Lower leg skin (tissue), 4 donors: ENCODE results near the gene ZFHX3. TPM values are rescaled to one million over a fixed set of nuclear protein-coding genes. Genes with fewer than 3 reads are reported as not detected.

Experiments
- DNase-seq, 2 donors: peaks; one replicate each; pipeline ENCODE4 v3.0.0-alpha.2; 2019; ENCODE audit warnings: low spot score in 2 of 2
- H3K4me3 ChIP-seq: fragments of 200-600 bp; sonication (generic); 2 replicates; pipeline ENCODE4 v1.5.1; 2017; ENCODE audit warnings: mild to moderate bottlenecking, low read depth; ENCODE audit not compliant: poor library complexity, severe bottlenecking
- POLR2A ChIP-seq, 2 donors: fragments of 450-650 bp; IDR thresholded peaks; one replicate each; pipeline ENCODE4 v1.6.1; 2016 to 2017; ENCODE audit warnings: antibody characterized with exemption in 2 of 2, mild to moderate bottlenecking in 1 of 2, moderate library complexity in 1 of 2
- WGBS, 2 donors: methylation state at CpG; one replicate each; pipeline ENCODE4 v1.1.5; 2018; 5-methylcytosine and 5-hydroxymethylcytosine counted together
- intact Hi-C: fragments of 100-400 bp; cut with DNase I; formaldehyde crosslinking; loops from one replicate; pipeline ENCODE4 v1.15.0; 2023; ENCODE audit warnings: low total_unique reads
- total RNA-seq, 4 donors: library from RNA; depleted of rRNA; stranded (reverse); fragments of >200 nt; gene quantifications; one replicate each; pipeline ENCODE4 v1.1.0, GENCODE V29; 2016
- TF ChIP-seq, protein P1 (sequence below), 3 donors: fragments of 450-650 bp; IDR thresholded peaks; one replicate each; pipeline ENCODE4 v1.5.1; 2016; ENCODE audit warnings: antibody characterized with exemption in 3 of 3, mild to moderate bottlenecking in 3 of 3, moderate library complexity in 2 of 3

The ZFHX3 gene
- total RNA-seq, 4 donors from 2014 or later, result 3.4 to 14.9 (median 10.0) TPM

DNA sequence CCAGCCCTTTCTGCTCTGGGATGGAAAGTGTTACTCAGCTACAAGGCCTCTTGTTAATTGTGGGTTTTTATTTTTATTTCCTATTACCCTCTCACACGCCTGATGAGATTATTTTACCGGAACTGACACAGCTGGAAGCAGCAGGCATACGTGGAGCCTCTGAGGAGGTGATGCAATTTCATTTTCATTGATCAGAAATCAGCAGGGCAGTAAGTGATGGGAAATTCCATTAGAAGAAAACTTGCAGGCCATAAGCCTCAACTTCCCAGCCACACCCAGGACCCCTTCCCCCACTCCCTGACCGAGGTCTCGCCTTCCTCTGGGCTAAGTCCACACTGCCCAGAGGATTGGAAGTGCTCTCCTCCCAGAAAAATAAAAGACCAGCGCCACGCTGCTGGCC, 69.7 kb downstream of the ZFHX3 start:
- WGBS, 2 donors, result 70 to 88% methylated on average over 7 of the region's 7 CpGs
- TF ChIP-seq, protein P1, sequence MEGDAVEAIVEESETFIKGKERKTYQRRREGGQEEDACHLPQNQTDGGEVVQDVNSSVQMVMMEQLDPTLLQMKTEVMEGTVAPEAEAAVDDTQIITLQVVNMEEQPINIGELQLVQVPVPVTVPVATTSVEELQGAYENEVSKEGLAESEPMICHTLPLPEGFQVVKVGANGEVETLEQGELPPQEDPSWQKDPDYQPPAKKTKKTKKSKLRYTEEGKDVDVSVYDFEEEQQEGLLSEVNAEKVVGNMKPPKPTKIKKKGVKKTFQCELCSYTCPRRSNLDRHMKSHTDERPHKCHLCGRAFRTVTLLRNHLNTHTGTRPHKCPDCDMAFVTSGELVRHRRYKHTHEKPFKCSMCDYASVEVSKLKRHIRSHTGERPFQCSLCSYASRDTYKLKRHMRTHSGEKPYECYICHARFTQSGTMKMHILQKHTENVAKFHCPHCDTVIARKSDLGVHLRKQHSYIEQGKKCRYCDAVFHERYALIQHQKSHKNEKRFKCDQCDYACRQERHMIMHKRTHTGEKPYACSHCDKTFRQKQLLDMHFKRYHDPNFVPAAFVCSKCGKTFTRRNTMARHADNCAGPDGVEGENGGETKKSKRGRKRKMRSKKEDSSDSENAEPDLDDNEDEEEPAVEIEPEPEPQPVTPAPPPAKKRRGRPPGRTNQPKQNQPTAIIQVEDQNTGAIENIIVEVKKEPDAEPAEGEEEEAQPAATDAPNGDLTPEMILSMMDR (IDR thresholded peaks at IDR 0.05), result no peak
- TF ChIP-seq POLR2A (IDR thresholded peaks at IDR 0.05), result no peak
- intact Hi-C loops, result no loop called here

DNA sequence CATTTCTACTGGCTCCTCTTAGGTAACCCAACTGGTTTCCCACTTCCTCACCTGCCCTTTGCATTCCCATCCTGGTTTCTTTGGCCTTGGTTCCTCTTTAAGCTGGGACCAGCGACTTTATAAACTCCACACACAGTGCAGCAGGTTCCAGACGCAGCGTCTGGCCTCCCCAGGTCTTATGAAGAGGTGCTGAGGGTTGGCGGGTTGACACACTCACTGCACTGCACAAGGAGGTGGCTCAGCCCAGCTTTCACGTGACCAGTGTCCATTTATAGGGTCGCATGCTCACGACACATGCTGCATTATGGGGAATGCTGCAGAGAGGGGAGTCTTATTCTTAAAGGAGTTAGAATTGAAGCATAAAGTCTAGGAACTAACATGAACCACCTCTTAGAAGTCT, 70.8 kb downstream of the ZFHX3 start:
- peak in 1 of 2 donors; percentile 69 for DNase-seq
- H3K4me3 ChIP-seq, result no peak overlapping the region
- no peak for TF ChIP-seq POLR2A (IDR thresholded peaks at IDR 0.05)
- TF ChIP-seq, protein P1 (IDR thresholded peaks at IDR 0.05), result no peak
- 82 to 88% methylated on average over 7 of the region's 7 CpGs for WGBS, 2 donors
- intact Hi-C loops, result no loop called here

More for the DNA sequence above, 69.7 kb downstream of the ZFHX3 start:
- H3K4me3 ChIP-seq, result no peak overlapping the region
- no peak for DNase-seq

DNA sequence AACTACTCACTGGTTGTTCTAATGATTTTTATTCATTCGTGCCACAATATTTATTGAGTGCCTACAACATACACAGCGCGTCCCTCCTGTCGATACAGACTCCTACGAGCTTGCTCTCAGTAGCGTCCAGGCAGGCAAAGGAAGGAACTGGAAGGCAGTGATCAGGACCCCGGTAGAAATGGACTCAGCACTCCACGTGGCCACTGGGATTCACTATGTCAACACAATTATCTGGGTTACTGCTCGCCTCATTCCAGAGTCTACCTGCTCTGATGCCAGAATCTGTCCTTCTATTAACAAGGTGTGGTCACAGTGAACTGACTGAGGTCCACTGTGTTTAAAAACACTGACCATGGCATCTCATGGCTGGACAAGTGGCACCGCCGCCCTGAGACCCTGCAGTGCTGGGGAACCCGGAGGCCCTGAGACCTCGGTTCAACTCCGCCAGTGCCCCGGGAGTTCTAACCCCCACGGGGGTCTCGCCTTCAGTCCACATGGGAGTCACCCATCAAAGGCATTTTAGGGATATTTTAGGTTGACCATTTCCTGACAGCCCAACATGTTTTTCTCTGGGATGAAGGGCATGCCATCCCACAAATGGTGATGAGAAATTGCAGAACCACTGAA, 71.4 kb downstream of the ZFHX3 start:
- TF ChIP-seq, protein P1 (IDR thresholded peaks at IDR 0.05), result no peak
- TF ChIP-seq POLR2A (IDR thresholded peaks at IDR 0.05), result no peak
- no peak overlapping the region for H3K4me3 ChIP-seq
- DNase-seq, result no peak
- 95% methylated on average over 17 of the region's 17 CpGs for WGBS, 2 donors
- intact Hi-C loops, result no loop called here

DNA sequence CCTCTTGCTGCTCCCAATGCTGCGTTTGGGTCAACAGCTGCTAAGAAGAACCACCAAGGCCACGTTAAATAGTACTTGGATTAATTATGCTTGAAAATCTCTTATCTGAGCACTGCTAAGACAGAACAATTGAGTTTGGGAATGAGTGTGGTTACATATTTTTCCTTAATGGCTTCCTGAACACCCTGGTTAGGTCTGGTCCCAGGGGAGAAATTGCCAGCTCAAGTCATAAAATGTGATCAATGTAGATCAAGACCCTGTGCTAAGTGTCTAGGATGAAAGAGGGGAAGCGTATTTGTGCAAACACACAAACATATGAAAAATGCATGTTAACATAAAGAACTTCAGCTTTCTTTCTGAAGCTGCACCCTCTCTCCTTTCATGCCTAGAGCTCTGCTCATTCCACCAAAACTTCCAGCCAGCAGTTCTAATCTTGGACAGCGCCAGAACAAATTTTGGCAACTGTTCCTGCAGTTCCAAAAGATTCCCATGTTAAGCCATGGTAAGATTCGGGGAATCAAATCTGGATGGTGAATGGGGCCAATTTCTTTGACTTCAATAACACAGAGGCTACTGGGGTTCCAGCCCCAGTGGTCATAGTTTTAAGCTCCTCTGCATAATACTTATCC, 72.0 kb downstream of the ZFHX3 start:
- H3K4me3 ChIP-seq, result no peak overlapping the region
- intact Hi-C loops, result no loop called here
- no peak for DNase-seq
- TF ChIP-seq POLR2A (IDR thresholded peaks at IDR 0.05), result no peak
- TF ChIP-seq, protein P1 (IDR thresholded peaks at IDR 0.05), result no peak
- 75 to 83% methylated on average over 5 of the region's 5 CpGs for WGBS, 2 donors

DNA sequence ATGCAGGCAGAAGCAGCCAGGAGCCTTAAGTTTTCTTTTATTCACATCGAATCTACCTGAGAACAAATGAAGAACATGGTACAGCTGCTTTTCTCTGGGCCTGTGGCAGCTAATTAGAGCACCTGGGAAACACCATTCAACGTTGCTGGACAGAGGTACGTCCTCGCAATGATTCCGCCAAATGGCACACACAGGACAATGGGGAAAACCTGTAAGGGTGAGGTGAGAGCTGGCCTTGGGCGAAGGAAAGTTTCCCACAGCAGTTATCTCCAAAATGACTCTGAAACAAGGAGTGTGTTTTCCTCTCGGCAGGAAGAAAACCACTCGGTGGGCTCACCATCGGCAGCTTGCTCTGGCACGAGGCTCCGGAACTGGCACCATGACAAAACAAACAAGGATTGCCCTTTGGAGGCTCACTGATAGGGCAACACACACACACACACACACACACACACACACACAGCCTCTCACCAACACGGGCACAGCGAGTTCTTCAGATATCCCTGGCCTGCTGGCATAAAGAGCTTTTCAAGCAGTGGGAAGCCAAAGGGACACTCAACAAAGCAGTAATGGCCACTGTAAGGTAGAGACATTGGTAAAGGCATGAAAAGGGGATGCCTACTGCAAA, 73.7 kb downstream of the ZFHX3 start:
- H3K4me3 ChIP-seq, result no peak overlapping the region
- no peak for DNase-seq
- intact Hi-C loops, result no loop called here
- WGBS, 2 donors, result 87 to 88% methylated on average over 13 of the region's 13 CpGs
- TF ChIP-seq, protein P1 (IDR thresholded peaks at IDR 0.05), result no peak
- TF ChIP-seq POLR2A (IDR thresholded peaks at IDR 0.05), result no peak
